COLO668 (cell line): ENCODE measurements around the gene EEA1.

ENCODE experiments used
- DNase-seq: peaks from one replicate; lab custom pipeline; 2025; ENCODE audit not compliant: unreplicated experiment; lab: John Stamatoyannopoulos, UW

EEA1 gene

DNA sequence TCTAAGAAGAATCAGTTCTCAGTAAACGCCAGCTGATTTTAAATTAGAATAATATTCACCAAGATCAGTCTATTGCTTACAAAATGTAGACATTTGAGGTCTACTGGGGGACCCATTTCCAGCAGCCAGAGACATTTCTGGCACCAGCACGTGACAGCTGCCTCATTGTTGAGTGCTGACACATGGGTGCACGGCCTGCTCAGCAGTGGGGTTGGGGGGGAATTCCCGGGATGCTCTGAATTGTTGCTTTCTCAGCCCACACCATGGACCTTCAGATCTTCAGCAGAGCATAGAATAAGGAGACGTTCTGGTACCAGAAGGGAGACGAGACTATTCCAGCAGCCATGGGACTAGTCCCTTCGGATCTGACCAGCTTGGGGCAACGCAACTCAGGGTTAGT lies 208.0 kb downstream of the EEA1 start:
- DNase-seq, result no peak
